ENCODE data around the gene ARHGAP27. TPM values are rescaled to one million over a fixed set of nuclear protein-coding genes. Genes with fewer than 3 reads are reported as not detected.
A peak's percentile ranks its signal among the peaks of the same experiment; 100 is the strongest.

ARHGAP27 gene
- total and polyA plus RNA-seq, 2 of the 13 experiments (the other 11 are each of a cell fraction or from before 2014, with no cell fraction given) = 15.5 to 18.9 TPM

DNA sequence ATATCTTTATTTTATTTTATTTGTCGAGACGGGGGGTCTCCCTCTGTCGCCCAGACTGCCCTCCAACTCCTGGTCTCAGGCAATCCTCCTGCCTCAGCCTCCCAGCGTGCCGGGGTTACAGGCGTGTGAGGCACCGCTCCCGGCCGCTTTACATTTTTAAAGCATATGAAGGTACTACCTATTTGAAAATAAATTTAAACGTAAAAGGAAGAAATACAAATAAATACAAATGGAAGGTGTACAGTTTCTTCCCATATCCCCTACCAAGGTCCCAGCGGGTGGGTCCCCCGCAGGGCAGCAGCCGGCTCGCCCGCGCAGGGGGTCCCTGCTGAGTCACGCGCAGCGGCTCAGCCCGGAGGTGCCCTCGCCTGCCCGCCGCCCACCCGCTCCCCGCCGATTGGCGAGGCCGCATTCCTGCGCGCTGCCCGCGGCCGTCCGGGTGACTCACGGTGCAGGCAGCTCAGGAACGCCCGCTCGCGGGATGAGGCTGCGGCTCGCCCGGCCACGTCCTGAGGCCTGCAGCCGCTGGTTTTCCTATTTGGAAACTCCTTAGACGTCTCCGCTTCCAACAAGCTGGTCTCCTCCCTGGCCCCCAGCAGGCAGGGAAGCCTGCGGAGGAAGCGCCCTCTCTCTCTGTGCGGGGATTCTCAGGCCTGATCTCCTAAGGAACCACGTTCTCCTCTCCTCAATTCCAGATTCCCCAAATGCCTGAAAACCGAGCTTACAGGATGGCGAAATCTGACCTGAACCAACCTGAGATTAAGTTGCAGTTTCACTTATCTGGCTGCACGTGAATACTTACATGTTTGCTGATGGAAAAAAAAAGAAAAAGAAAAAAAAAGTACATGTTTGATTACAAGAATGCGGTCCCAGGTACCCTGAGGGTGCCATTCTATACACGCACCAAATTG, 61.0 kb downstream of the ARHGAP27 start (continued):
- TF ChIP-seq, protein P1, sequence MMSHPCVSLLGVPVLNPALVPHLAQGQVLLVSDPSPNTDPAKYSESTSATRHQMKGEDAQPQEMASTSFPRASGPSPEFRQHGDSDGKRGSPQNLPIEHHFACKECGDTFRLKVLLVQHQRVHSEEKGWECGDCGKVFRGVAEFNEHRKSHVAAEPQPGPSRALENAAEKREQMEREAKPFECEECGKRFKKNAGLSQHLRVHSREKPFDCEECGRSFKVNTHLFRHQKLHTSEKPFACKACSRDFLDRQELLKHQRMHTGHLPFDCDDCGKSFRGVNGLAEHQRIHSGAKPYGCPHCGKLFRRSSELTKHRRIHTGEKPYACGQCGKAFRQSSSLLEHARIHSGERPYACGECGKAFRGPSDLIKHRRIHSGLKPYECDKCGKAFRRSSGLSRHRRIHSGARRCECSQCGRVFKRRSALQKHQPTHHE (CRISPR knock-in tag; IDR thresholded peaks at IDR 0.05; ENCODE audit: borderline replicate concordance) = no peak
- peak; percentile 80; the same call in 1 of the 2 replicates for TF ChIP-seq ZSCAN9 (CRISPR knock-in tag; IDR thresholded peaks at IDR 0.05; ENCODE audit: borderline replicate concordance)
- TF ChIP-seq, protein P2, sequence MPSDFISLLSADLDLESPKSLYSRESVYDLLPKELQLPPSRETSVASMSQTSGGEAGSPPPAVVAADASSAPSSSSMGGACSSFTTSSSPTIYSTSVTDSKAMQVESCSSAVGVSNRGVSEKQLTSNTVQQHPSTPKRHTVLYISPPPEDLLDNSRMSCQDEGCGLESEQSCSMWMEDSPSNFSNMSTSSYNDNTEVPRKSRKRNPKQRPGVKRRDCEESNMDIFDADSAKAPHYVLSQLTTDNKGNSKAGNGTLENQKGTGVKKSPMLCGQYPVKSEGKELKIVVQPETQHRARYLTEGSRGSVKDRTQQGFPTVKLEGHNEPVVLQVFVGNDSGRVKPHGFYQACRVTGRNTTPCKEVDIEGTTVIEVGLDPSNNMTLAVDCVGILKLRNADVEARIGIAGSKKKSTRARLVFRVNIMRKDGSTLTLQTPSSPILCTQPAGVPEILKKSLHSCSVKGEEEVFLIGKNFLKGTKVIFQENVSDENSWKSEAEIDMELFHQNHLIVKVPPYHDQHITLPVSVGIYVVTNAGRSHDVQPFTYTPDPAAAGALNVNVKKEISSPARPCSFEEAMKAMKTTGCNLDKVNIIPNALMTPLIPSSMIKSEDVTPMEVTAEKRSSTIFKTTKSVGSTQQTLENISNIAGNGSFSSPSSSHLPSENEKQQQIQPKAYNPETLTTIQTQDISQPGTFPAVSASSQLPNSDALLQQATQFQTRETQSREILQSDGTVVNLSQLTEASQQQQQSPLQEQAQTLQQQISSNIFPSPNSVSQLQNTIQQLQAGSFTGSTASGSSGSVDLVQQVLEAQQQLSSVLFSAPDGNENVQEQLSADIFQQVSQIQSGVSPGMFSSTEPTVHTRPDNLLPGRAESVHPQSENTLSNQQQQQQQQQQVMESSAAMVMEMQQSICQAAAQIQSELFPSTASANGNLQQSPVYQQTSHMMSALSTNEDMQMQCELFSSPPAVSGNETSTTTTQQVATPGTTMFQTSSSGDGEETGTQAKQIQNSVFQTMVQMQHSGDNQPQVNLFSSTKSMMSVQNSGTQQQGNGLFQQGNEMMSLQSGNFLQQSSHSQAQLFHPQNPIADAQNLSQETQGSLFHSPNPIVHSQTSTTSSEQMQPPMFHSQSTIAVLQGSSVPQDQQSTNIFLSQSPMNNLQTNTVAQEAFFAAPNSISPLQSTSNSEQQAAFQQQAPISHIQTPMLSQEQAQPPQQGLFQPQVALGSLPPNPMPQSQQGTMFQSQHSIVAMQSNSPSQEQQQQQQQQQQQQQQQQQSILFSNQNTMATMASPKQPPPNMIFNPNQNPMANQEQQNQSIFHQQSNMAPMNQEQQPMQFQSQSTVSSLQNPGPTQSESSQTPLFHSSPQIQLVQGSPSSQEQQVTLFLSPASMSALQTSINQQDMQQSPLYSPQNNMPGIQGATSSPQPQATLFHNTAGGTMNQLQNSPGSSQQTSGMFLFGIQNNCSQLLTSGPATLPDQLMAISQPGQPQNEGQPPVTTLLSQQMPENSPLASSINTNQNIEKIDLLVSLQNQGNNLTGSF (CRISPR knock-in tag; IDR thresholded peaks at IDR 0.05) = no peak
- no peak for TF ChIP-seq ZFYVE20 (CRISPR knock-in tag; IDR thresholded peaks at IDR 0.05; ENCODE audit: borderline replicate concordance, low read depth)
- TF ChIP-seq, protein P3, sequence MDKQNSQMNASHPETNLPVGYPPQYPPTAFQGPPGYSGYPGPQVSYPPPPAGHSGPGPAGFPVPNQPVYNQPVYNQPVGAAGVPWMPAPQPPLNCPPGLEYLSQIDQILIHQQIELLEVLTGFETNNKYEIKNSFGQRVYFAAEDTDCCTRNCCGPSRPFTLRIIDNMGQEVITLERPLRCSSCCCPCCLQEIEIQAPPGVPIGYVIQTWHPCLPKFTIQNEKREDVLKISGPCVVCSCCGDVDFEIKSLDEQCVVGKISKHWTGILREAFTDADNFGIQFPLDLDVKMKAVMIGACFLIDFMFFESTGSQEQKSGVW (CRISPR knock-in tag; IDR thresholded peaks at IDR 0.05; ENCODE audit: borderline replicate concordance) = no peak
- TF ChIP-seq ZNF260 (CRISPR knock-in tag; IDR thresholded peaks at IDR 0.05; ENCODE audit: borderline replicate concordance, low read depth) = no peak
- TF ChIP-seq ZNF501 (CRISPR knock-in tag; IDR thresholded peaks at IDR 0.05) = peak; percentile 66; the same call in 1 of the 2 replicates
- peak; percentile 82; the same call in 1 of the 2 replicates for TF ChIP-seq ZNF768 (CRISPR knock-in tag; IDR thresholded peaks at IDR 0.05)
- no peak for TF ChIP-seq TP53 (CRISPR knock-in tag; conservative IDR thresholded peaks at IDR 0.05)
- TF ChIP-seq ARHGAP35 (CRISPR knock-in tag; IDR thresholded peaks at IDR 0.05; ENCODE audit: borderline replicate concordance) = peak; percentile 32; the same call in 1 of the 2 replicates
- no peak for TF ChIP-seq MED8 (CRISPR knock-in tag; IDR thresholded peaks at IDR 0.05; ENCODE audit: insufficient replicate concordance)
- no peak; the same call in 1 of the 2 replicates for TF ChIP-seq HOXD1 (CRISPR knock-in tag; IDR thresholded peaks at IDR 0.05)
- TF ChIP-seq IRX3 (CRISPR knock-in tag; IDR thresholded peaks at IDR 0.05; ENCODE audit: borderline replicate concordance, low read depth) = no peak
- TF ChIP-seq POGZ (CRISPR knock-in tag; IDR thresholded peaks at IDR 0.05) = peak; percentile 67
- TF ChIP-seq NR1H2 (CRISPR knock-in tag; IDR thresholded peaks at IDR 0.05; ENCODE audit: borderline replicate concordance, low read depth) = peak; percentile 49; the same call in 1 of the 2 replicates
- TF ChIP-seq MYNN (CRISPR knock-in tag; IDR thresholded peaks at IDR 0.05; ENCODE audit: low read depth) = peak; percentile 78; the same call in 1 of the 2 replicates

Data from HepG2 (cell line).